PFSK-1 (cell line): ENCODE data around the gene WDR7.

Experiments used
- FOXP2 ChIP-seq: optimal IDR thresholded peaks from 2 replicates; pipeline ENCODE3; 2011; ENCODE audit warnings: borderline replicate concordance, control low read depth, inconsistent platforms; ENCODE audit not compliant: insufficient read depth; ENCODE audit errors: extremely low read length, extremely low read depth
- POLR2AphosphoS5 ChIP-seq: IDR thresholded peaks from 2 replicates; pipeline ENCODE4 v1.6.1; 2012; ENCODE audit warnings: low read depth, mild to moderate bottlenecking, control low read depth, low read length, moderate library complexity
- REST ChIP-seq, 2 experiments: IDR thresholded peaks; 2 replicates each; pipeline versions ENCODE4 v1.6.1 to v1.8.0; 2011 to 2012; ENCODE audit warnings: low read depth in 2 of 2, low read length in 2 of 2, control low read depth in 1 of 2, inconsistent platforms in 1 of 2, mild to moderate bottlenecking in 1 of 2, moderate library complexity in 1 of 2; ENCODE audit not compliant: insufficient read depth in 1 of 2
- SIN3A ChIP-seq: IDR thresholded peaks from 2 replicates; pipeline ENCODE4 v1.6.1; 2012; ENCODE audit warnings: mild to moderate bottlenecking, low read length, moderate library complexity, borderline replicate concordance; ENCODE audit not compliant: insufficient read depth
- TAF1 ChIP-seq: IDR thresholded peaks from 2 replicates; pipeline ENCODE4 v1.6.1; 2012; ENCODE audit warnings: low read length, control low read depth, borderline replicate concordance; ENCODE audit not compliant: insufficient read depth

- TF ChIP-seq POLR2AphosphoS5 = no peak
- TF ChIP-seq REST (IDR thresholded peaks at IDR 0.05; ENCODE audit: insufficient read depth in 1 of 2, low read depth in 2 of 2, low read length in 2 of 2) = no peak
- no peak for TF ChIP-seq SIN3A
- no peak for TF ChIP-seq TAF1
- no peak for TF ChIP-seq FOXP2
These were observed 105.8 kb downstream of the WDR7 start for GRCh38 chr18:56756966-56757365.
